ENCODE data around the gene ADAM10. TPM values are rescaled to one million over a fixed set of nuclear protein-coding genes. Genes with fewer than 3 reads are reported as not detected.

ADAM10 gene
- total and polyA plus RNA-seq, 2 of the 8 experiments (the other 6 are each of a cell fraction or from before 2014, with no cell fraction given): 46.5 to 163 TPM

DNA sequence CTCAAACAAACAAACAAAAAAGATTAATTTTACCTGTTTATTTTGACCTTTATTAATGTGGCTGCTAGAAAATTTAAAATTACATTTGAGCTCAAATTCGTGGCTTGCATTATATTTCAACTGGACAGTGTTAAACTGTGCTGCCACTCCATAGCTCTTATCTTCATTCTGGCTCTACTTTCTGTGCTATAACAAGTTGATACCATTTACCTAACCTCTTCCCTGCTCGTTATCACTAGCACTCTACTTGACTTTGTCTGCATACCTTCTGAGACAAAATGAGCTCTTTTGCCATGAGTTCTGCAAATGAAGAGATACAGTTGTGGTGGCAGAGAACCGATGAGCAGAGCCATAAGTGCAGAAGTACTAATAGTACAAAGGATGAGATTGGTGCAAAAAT lies 48.0 kb upstream of the ADAM10 start (continued):
- TF ChIP-seq, protein P1, sequence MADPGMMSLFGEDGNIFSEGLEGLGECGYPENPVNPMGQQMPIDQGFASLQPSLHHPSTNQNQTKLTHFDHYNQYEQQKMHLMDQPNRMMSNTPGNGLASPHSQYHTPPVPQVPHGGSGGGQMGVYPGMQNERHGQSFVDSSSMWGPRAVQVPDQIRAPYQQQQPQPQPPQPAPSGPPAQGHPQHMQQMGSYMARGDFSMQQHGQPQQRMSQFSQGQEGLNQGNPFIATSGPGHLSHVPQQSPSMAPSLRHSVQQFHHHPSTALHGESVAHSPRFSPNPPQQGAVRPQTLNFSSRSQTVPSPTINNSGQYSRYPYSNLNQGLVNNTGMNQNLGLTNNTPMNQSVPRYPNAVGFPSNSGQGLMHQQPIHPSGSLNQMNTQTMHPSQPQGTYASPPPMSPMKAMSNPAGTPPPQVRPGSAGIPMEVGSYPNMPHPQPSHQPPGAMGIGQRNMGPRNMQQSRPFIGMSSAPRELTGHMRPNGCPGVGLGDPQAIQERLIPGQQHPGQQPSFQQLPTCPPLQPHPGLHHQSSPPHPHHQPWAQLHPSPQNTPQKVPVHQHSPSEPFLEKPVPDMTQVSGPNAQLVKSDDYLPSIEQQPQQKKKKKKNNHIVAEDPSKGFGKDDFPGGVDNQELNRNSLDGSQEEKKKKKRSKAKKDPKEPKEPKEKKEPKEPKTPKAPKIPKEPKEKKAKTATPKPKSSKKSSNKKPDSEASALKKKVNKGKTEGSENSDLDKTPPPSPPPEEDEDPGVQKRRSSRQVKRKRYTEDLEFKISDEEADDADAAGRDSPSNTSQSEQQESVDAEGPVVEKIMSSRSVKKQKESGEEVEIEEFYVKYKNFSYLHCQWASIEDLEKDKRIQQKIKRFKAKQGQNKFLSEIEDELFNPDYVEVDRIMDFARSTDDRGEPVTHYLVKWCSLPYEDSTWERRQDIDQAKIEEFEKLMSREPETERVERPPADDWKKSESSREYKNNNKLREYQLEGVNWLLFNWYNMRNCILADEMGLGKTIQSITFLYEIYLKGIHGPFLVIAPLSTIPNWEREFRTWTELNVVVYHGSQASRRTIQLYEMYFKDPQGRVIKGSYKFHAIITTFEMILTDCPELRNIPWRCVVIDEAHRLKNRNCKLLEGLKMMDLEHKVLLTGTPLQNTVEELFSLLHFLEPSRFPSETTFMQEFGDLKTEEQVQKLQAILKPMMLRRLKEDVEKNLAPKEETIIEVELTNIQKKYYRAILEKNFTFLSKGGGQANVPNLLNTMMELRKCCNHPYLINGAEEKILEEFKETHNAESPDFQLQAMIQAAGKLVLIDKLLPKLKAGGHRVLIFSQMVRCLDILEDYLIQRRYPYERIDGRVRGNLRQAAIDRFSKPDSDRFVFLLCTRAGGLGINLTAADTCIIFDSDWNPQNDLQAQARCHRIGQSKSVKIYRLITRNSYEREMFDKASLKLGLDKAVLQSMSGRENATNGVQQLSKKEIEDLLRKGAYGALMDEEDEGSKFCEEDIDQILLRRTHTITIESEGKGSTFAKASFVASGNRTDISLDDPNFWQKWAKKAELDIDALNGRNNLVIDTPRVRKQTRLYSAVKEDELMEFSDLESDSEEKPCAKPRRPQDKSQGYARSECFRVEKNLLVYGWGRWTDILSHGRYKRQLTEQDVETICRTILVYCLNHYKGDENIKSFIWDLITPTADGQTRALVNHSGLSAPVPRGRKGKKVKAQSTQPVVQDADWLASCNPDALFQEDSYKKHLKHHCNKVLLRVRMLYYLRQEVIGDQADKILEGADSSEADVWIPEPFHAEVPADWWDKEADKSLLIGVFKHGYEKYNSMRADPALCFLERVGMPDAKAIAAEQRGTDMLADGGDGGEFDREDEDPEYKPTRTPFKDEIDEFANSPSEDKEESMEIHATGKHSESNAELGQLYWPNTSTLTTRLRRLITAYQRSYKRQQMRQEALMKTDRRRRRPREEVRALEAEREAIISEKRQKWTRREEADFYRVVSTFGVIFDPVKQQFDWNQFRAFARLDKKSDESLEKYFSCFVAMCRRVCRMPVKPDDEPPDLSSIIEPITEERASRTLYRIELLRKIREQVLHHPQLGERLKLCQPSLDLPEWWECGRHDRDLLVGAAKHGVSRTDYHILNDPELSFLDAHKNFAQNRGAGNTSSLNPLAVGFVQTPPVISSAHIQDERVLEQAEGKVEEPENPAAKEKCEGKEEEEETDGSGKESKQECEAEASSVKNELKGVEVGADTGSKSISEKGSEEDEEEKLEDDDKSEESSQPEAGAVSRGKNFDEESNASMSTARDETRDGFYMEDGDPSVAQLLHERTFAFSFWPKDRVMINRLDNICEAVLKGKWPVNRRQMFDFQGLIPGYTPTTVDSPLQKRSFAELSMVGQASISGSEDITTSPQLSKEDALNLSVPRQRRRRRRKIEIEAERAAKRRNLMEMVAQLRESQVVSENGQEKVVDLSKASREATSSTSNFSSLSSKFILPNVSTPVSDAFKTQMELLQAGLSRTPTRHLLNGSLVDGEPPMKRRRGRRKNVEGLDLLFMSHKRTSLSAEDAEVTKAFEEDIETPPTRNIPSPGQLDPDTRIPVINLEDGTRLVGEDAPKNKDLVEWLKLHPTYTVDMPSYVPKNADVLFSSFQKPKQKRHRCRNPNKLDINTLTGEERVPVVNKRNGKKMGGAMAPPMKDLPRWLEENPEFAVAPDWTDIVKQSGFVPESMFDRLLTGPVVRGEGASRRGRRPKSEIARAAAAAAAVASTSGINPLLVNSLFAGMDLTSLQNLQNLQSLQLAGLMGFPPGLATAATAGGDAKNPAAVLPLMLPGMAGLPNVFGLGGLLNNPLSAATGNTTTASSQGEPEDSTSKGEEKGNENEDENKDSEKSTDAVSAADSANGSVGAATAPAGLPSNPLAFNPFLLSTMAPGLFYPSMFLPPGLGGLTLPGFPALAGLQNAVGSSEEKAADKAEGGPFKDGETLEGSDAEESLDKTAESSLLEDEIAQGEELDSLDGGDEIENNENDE (IDR thresholded peaks at IDR 0.05; ENCODE audit: insufficient replicate concordance, low read length): no peak
- TF ChIP-seq SIN3A (conservative IDR thresholded peaks at IDR 0.05 in 1 of 2, IDR thresholded peaks at IDR 0.05 in 1 of 2; ENCODE audit: low read depth in 1 of 2, low read length in 2 of 2) (no peak), EP300 (IDR thresholded peaks at IDR 0.05; ENCODE audit: borderline replicate concordance in 1 of 2, low read depth in 2 of 2, low read length in 2 of 2) (no peak), KDM1A (IDR thresholded peaks at IDR 0.05; ENCODE audit: borderline replicate concordance, low read length) (no peak), JUN (IDR thresholded peaks at IDR 0.05; ENCODE audit: low read depth, low read length) (no peak), HDAC2 (IDR thresholded peaks at IDR 0.05; ENCODE audit: borderline replicate concordance in 1 of 2, low read depth in 2 of 2, low read length in 2 of 2) (no peak), SP1 (IDR thresholded peaks at IDR 0.05; ENCODE audit: low read depth, low read length) (no peak), CTBP2 (IDR thresholded peaks at IDR 0.05; ENCODE audit: borderline replicate concordance, insufficient read depth, insufficient read length, low read length) (no peak)

Data from H1 (cell line).